ELR (cell line): ENCODE data around the gene LARP4B.
"Not testable (repeated sequence)": the region's sequence is repeated elsewhere in the genome, so short reads cannot be mapped to it uniquely, and the experiment has no call there.

ENCODE experiments used
- DNase-seq: peaks from one replicate; pipeline ENCODE4 v3.0.0-alpha.2; 2015; ENCODE audit warnings: low read depth

Gene LARP4B

DNA sequence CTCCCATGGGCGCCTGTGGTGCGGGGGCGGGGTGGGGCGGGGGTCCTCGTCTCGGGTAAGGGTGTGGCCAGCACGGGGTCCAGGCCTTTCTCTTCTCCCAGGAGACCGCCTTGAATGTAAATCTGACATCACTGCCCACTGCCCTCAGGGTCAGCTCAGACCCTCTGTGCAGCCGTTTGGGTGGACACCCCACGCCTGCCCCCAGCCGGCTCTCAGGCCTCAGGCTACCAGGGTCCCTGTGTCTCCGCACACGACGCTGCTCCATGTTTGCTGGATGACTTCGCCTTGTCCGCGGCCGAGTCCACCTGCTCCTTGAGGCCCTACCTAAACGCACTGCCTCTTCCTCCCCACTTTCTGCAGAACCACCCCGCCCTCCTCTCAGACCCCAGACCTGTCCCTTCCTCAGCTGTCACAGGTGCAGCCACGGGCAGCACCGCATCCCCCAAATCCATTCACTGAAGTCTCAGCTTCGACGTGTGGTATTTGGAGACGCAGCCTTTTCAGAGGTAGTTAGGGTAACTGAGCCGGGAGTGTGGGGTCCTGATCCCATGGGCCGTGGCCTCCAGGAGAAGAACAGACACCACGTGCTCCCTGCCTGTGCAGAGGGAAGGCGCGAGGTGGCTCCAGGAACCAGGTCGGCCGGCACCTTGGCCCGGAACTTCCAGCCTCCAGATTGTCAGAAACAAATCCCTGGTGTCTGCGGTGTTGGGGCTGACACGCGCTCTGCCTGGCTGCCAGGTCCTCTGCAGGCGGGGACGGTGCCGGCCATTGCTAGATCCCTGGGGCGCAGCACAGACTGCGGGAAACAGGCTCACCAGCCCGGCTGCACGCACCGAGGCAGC is 144.7 kb downstream of the LARP4B start:
- DNase-seq, result no peak

- no peak for DNase-seq
Observed at GRCh38 chr10:785861-786214, 145.7 kb downstream of the LARP4B start.

DNA sequence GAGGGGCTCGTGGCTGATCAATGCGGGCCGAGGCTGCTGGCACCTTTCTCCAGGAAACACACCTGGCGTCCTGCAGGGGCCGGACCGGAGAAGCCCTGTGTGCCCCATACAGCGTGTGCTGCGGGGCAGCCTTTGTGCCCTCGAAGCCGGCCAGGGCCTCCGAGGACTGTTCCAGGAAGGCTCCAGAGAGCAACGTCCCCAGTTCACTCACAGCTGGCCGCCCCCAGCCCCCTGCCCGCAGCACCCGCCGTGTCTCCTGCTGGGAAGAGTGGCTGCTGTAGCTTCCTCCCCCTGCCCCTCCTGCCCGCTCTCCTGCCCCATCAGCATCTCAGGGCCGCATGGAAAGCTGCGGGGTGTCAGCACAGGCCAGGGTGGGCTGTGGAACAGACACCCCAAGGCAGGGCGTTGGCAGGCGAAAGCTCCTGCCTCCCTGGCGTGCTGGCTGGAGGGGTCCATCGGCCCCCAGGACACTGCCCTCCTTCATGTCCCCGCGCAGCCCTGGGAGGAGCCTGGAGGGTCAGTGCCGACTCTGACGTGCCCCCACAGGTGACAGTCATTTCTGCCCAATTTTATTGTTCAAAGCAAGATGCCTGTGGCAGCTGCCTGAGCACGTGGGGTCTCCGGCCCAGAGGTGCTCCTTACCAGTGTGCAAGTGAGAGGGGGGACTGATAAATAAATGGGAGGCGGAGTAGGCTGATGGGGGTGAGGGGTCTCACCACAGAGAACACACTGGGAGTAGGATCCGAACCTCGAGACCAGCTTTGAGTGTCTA is 146.2 kb downstream of the LARP4B start:
- no peak for DNase-seq

DNA sequence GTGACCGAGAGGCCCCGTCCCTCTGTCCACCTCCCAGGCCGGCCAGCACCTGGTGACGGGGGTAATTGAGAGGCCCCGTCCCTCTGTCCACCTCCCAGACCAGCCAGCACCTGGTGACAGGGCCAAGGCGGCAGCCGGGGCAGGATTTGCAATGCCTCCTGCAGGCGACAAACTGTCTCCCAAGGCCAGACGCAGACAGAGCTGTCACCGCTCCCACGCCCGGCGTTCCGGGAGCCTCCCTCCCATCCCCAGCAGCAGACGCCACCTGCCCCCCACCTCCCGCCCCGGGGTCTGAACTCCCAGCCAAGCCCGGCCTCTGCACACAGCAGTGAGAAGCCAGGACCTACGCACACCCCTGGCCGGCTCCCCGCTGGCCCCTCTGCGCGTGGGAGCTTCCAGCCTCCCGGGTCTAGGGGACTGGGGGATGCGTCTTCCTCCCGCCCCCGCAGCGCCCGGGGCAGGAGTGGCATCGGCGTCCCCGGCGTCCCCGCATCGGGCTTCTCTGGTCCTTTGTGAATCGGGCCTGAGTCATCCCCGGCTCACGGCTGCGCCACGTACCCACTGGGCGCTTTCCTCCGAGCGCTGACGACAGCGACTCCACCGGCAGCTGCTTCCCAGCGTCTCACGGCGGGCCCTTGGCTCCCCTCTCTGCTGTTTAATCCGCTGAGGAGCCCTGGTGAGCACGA is 147.0 kb downstream of the LARP4B start:
- DNase-seq, result peak; percentile 86

GRCh38 chr10:782751-783648 is 148.5 kb downstream of the LARP4B start:
- DNase-seq, result no peak

DNA sequence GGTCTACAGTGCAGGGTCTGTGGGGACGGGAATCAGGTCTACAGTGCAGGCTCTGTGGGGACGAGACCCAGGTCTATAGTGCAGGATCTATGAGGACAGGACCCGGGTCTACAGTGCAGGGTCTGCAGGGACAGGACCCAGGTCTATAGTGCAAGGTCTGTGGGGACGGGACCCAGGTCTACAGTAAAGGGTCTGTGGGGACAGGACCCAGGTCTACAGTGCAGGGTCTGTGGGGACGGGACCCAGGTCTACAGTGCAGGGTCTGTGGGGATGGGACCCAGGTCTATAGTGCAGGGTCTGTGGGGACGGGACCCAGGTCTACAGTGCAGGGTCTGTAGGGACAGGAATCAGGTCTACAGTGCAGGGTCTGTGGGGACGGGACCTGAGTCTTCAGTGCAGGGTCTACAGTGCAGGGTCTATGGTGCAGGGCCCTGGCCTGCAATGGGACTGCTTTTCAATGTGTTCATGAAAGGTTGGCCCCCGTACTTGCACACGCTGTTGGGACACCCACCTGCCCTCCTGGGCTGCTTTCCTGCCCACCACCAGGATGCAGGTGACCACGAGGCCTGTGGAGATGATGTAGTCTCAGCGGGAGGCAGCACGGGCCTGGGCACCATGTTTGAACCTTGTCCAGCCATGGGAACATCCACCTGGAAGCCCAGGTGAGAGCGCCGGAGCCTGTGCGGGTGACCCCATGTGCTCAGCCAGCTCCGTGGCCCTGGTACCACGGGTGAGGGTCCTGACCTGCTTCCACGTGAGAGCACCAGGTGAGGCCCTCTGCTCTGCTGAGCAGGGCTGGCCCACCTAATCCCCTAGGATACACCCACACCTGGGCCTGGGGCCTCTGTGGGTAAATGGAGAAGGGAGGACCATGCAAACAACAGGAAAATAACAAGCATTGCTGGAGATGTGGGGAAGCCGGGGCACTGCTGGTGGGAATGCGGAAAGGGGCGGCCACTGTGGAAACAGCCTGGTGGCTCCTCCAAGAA is 150.7 kb downstream of the LARP4B start:
- no peak for DNase-seq

DNA sequence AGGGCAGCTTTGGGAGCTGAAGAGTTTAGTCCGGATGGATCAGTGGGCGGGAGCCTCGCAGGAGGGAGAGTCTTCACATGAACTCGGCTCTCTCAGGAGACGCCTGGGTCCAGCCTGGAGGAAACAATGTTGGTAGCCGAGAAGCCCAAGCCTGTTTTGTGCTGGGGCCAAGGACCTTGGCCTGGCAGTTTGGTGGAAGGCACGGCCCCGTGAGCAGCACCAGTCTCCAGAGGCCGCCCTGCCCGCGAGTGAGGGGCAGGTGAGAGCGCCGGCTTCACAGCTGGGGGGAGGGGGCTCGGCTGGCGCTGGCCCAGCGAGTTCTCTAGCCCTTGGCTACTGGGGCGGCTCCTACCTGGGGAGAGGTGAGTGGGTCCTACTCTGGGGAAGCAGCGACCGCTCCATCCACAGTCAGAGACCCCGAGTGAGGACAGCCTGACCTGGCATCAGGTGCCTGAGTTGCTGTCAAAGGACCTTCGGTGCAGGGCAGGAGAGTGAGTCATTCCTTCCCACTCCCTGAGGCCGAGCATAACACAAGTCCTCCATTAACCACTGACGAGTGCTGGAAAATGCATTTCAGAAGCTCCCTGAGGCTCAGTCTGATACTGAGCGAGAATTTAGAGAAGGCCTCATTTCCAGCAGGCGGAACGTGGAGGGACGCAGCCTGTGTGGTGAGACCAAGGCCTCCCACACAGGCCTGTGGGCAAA is 152.7 kb downstream of the LARP4B start:
- peak; percentile 23 for DNase-seq

- no peak for DNase-seq
Observed at GRCh38 chr10:777913-778479, 153.5 kb downstream of the LARP4B start.

- DNase-seq, result no peak
Observed at GRCh38 chr10:776772-777171, 154.7 kb downstream of the LARP4B start.

DNA sequence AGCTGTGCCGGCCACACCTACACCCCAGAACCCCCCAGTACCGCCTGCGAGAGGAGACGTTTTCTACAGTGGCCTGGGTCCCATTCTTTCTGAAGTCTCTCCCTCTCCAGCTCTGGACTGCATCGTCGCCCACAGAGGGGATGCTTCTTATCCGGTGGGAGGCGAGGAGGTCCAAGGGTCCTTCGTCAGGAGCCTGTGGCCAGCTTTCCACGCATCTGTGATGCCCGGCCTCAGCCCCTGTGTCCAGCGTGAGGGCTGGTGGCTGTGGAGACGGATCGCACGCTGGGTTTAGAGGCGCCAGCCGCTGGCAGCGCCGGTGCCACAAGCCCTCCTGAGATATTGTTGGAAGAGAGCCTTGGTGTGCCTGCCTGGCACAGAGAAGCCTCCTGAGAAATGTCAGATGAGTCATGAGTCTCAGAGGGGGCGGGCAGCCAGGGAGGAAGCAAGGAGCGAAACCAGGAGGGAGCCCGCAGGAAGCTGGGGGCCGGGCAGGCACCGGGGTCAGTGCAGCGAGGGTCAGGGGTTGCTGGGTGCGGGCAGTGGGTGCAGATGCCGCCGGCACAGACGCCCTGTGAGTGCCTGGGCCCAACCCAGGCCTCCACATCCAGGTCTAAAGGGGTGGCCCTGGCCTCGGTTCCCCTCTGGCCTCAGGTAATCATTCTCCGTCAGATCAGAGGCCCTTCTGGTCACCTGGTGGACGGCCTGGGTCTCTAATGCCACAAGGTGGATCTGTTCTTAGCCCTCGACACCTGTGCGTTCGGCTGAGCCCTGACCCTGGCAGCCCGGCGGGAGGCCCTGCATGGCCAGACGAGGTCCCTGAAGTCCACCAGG is 156.0 kb downstream of the LARP4B start:
- DNase-seq, result peak; percentile 70

GRCh38 chr10:774661-775244 is 156.8 kb downstream of the LARP4B start:
- no peak for DNase-seq

- no peak for DNase-seq
Observed at GRCh38 chr10:774223-774622, 157.3 kb downstream of the LARP4B start.

DNA sequence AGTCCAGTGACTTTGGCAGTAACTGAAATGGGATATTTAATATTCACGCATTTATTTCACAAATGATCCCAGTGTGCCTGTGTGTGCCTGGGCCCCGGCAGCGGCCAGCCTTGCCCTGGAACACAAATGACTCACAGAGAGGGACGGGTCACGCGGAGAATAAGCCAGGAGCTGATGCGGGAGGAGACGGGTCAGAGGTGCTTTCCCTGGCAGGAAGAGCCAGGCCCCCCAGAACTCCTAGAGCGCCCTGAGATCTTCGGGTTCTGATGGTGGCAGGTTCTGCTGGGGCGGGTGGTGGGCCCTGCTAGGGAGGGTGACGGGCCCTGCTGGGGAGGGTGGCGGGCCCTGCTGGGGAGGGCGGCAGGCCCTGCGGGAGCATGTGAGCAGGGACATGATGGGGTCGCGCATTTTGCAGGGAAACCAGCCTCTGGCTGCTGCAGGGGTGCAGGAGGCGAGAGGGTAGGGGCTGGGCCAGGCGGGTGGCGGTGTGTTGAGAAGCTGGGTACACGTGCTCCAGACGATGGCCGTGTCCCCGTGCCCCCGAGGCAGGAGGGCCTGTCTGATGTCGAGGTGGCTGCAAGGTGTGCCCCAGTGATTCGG is 157.8 kb downstream of the LARP4B start:
- DNase-seq, result no peak

- DNase-seq, result no peak
Observed at GRCh38 chr10:772227-772637, 159.3 kb downstream of the LARP4B start.

DNA sequence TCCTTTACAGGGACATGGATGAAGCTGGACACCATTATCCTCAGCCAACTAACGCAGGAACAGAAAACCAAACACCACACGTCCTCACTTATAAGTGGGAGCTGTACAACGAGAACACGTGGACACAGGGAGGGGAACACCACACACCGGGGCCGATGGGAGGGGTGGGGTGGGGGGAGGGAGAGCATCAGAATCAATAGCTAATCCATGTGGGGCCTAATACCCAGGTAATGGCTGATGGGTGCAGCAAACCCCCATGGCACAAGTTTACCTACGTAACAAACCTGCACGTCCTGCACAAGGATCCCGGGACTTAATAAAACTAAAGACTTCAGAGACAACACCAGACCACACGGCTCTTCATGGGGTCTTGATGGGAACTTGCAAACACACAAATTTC is 159.9 kb downstream of the LARP4B start:
- no peak for DNase-seq

- no peak for DNase-seq
Observed at GRCh38 chr10:770975-771374, 160.5 kb downstream of the LARP4B start.

DNA sequence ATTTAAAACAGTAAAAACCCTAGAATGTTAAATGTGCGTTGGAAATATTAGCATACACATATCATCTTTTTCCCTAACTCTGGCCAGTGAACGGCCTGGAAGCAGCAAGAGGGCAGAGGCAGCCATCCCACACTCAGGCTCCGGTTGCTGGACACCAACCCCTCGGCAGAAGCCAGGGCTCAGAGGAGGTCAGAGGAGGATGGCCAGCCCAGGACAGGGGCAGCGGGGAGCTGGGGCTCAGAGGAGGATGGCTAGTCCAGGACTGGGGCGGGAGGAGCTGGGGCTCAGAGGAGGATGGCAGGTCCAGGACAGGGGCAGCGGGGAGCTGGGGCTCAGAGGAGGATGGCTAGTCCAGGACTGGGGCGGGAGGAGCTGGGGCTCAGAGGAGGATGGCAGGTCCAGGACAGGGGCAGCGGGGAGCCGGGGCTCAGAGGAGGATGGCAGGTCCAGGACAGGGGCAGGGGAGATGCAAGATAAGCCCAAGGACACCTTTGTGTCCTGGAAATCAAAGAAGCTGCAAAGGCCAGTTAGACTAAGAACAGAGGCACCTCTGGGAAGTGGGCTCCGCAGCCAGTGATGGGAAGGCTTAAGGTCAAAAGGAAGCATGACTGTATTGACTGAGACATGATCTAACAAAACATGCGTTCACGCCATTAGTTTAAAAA is 161.3 kb downstream of the LARP4B start:
- DNase-seq, result not testable (repeated sequence)
